Tibial artery (tissue), 4 donors: ENCODE results near the gene VPS35L.

ENCODE experiments used
- DNase-seq, 2 donors: peaks; one replicate each; pipeline ENCODE4 v3.0.0-alpha.2; 2019
- H3K27ac ChIP-seq, 2 donors: fragments of 200-600 bp; sonication (generic) in 1 of 2; 1 replicate in 1 of 2; 2 replicates in 1 of 2; pipeline ENCODE4 v1.5.1; 2018 to 2019; ENCODE audit warnings: mild to moderate bottlenecking in 1 of 2
- H3K27me3 ChIP-seq, 2 donors: fragments of 200-600 bp; sonication (generic) in 1 of 2; one replicate each; pipeline versions ENCODE4 v1.5.1 to v1.6.0; 2016 to 2019
- H3K36me3 ChIP-seq, 3 donors: fragments of 200-600 bp; sonication (generic) in 2 of 3; one replicate each; pipeline ENCODE4 v1.5.1; 2016 to 2019; ENCODE audit warnings: mild to moderate bottlenecking in 2 of 3
- H3K4me1 ChIP-seq, 4 donors: fragments of 200-600 bp; sonication (generic) in 2 of 4; 1 replicate in 3 of 4; 2 replicates in 1 of 4; pipeline ENCODE4 v1.5.1; 2016 to 2019
- H3K4me3 ChIP-seq, 2 donors: fragments of 200-600 bp; sonication (generic) in 1 of 2; 1 replicate in 1 of 2; 2 replicates in 1 of 2; pipeline ENCODE4 v1.5.1; 2018 to 2019; ENCODE audit warnings: mild to moderate bottlenecking in 2 of 2
- H3K9me3 ChIP-seq, 3 donors: fragments of 200-600 bp; sonication (generic) in 1 of 3; one replicate each; pipeline ENCODE4 v1.5.1; 2016 to 2019
- intact Hi-C: fragments of 100-400 bp; cut with DNase I; formaldehyde crosslinking; loops from one replicate; pipeline ENCODE4 v1.15.0; 2023; ENCODE audit warnings: low total_unique reads
- TF ChIP-seq, protein P1 (sequence below), 2 experiments: fragments of 200-600 bp in 1 of 2; fragments of 450-650 bp in 1 of 2; IDR thresholded peaks; one replicate each; pipeline ENCODE4 v1.5.1; 2017 to 2019; ENCODE audit warnings: antibody characterized with exemption in 2 of 2, mild to moderate bottlenecking in 1 of 2, moderate library complexity in 1 of 2

VPS35L gene

DNA sequence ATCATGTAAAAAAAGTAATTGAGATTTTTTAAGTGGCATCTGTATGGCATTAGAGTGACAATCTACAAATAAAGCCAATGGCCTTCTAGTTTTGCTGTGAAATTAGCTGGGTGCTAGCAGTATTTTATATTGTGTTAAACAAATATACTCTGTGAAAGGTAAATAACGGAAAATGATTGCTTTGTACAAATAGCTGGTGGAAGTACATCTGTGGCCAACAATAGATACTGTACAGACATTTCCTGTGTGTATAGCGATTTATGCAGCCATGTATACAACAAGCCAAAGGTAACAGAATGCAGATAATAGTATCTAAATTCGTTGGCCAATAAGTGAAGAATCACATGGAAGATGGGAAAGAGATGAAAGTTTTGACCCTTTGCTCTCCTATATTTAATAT, 189.2 kb downstream of the VPS35L start:
- TF ChIP-seq, protein P1, sequence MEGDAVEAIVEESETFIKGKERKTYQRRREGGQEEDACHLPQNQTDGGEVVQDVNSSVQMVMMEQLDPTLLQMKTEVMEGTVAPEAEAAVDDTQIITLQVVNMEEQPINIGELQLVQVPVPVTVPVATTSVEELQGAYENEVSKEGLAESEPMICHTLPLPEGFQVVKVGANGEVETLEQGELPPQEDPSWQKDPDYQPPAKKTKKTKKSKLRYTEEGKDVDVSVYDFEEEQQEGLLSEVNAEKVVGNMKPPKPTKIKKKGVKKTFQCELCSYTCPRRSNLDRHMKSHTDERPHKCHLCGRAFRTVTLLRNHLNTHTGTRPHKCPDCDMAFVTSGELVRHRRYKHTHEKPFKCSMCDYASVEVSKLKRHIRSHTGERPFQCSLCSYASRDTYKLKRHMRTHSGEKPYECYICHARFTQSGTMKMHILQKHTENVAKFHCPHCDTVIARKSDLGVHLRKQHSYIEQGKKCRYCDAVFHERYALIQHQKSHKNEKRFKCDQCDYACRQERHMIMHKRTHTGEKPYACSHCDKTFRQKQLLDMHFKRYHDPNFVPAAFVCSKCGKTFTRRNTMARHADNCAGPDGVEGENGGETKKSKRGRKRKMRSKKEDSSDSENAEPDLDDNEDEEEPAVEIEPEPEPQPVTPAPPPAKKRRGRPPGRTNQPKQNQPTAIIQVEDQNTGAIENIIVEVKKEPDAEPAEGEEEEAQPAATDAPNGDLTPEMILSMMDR (IDR thresholded peaks at IDR 0.05), result no peak
- intact Hi-C loops, result no loop called here
- Histone ChIP-seq H3K27me3 (no peaks in the 10 kb centered on the region), H3K27ac (no peak overlapping the region), H3K9me3 (no peaks in the 10 kb centered on the region), H3K4me3 (no peak overlapping the region), H3K36me3 (peaks cover 0 to 2% (median 0%) of the 10 kb centered on the region in 3 donors), H3K4me1 (no peaks in the 10 kb centered on the region)
- DNase-seq, result no peak

DNA sequence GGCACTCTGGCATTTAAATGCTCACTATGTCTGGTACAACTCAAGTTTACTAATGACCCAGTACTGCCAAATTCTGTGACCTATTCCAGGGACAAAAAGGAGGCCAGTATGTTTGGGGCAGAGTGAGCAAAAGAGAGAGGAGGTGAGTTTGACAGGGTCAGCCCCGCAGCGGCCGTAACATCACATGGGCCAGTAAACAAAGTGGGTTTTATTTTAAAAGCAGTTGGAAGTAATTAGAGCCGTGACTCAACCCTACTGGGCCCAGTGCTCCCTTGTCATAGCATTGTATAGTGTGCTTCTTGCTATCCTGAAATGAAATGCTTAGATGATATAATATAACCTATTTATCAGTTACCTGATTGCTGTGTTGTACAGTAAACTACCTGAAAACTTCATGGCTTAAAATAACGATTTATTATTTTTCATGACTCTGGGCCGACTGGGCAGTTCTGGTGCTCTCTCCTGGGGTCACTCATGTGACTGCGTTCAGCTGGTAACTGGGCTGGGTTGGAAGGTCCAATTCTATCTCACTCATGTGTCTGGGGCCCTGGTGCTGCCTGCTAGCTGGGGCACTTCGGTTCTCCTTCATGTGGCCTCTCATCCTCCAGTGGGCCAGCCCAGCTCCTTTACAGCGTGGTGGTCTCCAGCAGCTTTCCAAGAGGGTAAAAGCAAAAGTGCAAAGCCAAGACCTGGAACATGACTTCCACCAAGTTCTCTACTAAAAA, 189.9 kb downstream of the VPS35L start:
- intact Hi-C loops, result no loop called here
- no peak overlapping the region for H3K27ac ChIP-seq
- DNase-seq, result no peak
- H3K27me3 ChIP-seq, result no peaks in the 10 kb centered on the region
- no peak overlapping the region for H3K4me3 ChIP-seq
- no peaks in the 10 kb centered on the region for H3K36me3 ChIP-seq
- TF ChIP-seq, protein P1 (IDR thresholded peaks at IDR 0.05), result no peak
- H3K9me3 ChIP-seq, result no peaks in the 10 kb centered on the region
- H3K4me1 ChIP-seq, result no peaks in the 10 kb centered on the region

DNA sequence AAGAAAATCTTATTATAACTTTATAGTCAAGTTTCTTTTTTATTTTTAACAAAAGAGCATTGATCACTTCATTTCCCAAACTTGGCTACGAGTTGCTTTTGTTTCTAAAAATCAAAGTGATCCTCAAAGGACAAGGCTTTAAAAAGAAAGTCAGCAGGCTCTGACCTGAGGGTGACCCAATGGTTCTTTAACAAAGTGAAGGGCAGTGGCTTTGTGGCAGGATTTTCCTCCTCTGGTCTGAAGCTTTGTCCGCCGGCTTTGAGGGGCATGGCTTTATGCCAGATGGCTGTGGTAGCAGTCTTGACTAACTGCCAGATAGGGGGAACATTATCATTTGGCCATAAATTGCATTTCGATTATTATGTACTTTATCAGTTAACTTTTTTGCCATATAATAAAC, 191.1 kb downstream of the VPS35L start:
- Histone ChIP-seq H3K27me3 (no peaks in the 10 kb centered on the region), H3K27ac (no peak overlapping the region), H3K9me3 (no peaks in the 10 kb centered on the region), H3K4me3 (no peak overlapping the region), H3K4me1 (no peaks in the 10 kb centered on the region), H3K36me3 (no peaks in the 10 kb centered on the region)
- no peak for DNase-seq
- intact Hi-C loops, result no loop called here
- TF ChIP-seq, protein P1 (IDR thresholded peaks at IDR 0.05), result no peak

DNA sequence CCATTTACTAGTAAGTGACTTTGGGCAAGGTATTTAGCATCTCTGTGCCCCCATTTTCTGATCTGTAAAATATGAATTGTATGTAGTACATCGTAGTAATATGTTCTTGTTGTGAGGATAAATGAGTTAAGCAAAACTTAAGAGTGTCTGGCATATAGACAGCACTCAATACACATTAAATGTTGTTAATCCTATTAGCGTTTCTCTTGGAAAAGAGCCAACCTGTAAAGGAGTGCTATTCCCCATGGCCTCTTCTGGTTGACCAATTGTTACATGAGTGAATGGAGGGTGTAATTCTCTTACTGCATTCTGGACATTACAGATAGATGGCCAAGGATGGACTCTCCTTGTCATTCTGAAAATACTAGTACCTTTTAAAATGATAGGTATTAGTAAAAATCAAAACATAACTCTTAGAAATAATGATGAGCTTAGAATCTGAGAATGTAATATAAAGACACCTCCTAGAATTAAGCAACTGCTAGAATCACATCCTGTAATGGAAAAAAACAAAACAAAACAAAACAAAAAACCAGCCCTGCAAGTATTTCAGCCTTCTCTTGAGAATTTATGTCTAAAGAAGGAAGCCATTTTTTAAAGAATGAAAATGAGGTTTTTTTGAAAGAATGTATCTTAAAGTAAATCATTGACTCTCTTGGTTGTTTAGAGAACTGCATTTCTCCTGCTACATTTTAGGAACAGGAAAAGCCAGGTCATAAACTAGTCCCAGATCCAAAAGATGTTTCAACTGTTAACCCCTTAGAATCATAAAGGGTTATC, 193.1 kb downstream of the VPS35L start:
- intact Hi-C loops, result no loop called here
- Histone ChIP-seq H3K4me1 (no peaks in the 10 kb centered on the region), H3K36me3 (no peaks in the 10 kb centered on the region), H3K9me3 (no peaks in the 10 kb centered on the region), H3K27ac (no peak overlapping the region), H3K27me3 (no peaks in the 10 kb centered on the region), H3K4me3 (no peak overlapping the region)
- DNase-seq, result no peak
- TF ChIP-seq, protein P1 (IDR thresholded peaks at IDR 0.05), result no peak

DNA sequence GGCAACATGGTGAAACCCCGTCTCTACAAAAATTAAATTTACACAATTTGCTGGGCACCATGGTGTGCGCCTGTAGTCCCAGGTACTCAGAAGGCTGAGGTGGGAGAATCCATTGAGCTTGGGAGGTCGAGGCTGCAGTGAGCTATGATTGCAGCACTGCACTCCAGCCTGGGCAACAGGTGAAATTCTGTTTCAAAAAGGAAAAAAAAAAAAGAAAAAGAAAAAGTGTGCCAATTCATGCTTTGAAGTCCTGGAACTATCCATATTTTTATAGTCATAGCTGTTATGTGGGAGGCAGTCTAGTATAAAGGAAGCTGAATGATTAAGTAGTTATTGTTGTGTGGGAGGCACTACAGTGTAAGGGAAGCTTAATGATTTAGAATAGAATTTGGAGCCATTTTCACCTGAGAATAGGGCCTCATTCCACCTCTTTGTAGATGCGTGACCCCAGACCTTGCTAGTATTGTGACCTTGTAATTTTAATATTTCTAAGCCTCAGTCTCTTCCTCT, 194.1 kb downstream of the VPS35L start:
- H3K9me3 ChIP-seq, result no peaks in the 10 kb centered on the region
- H3K36me3 ChIP-seq, result no peaks in the 10 kb centered on the region
- H3K4me1 ChIP-seq, result peaks cover 0 to 9% (median 0%) of the 10 kb centered on the region in 4 donors
- no peaks in the 10 kb centered on the region for H3K27me3 ChIP-seq
- H3K27ac ChIP-seq, result no peak overlapping the region
- TF ChIP-seq, protein P1 (IDR thresholded peaks at IDR 0.05), result no peak
- intact Hi-C loops, result loop anchor here (5.0 kb wide), 1 partner anchor 133 kb away; the partner anchor contains the start of gene GPRC5B
- no peak overlapping the region for H3K4me3 ChIP-seq
- DNase-seq, result no peak
